CD14-positive monocyte (primary cell): Measurements from ENCODE around the gene TRIOBP. TPM values are rescaled to one million over a fixed set of nuclear protein-coding genes. Genes with fewer than 3 reads are reported as not detected.
A peak's percentile ranks its signal among the peaks of the same experiment; 100 is the strongest.

ENCODE experiments used
- DNase-seq, 3 donors: peaks; one replicate each; pipeline ENCODE4 v3.0.0-alpha.2; 2011 to 2022
- H2AFZ ChIP-seq: 2 replicates; pipeline ENCODE4 v1.6.0; 2012; ENCODE audit warnings: mild to moderate bottlenecking, low read depth, low read length, inconsistent platforms; ENCODE audit not compliant: insufficient read depth, poor library complexity, severe bottlenecking
- H3K27ac ChIP-seq, 2 donors: 1 replicate in 1 of 2; 2 replicates in 1 of 2; pipeline ENCODE4 v1.5.1; 2012 to 2013; ENCODE audit warnings: low read length in 2 of 2, control low read depth in 1 of 2, inconsistent platforms in 1 of 2, low read depth in 1 of 2, mild to moderate bottlenecking in 1 of 2
- H3K27me3 ChIP-seq, 2 donors: one replicate each; pipeline versions ENCODE4 v1.6.0 to v1.6.1; 2011 to 2013; ENCODE audit warnings: low read length in 2 of 2; ENCODE audit not compliant: control insufficient read depth in 2 of 2, insufficient read depth in 2 of 2
- H3K36me3 ChIP-seq, 2 donors: replicated peaks in 1 of 2; 1 replicate in 1 of 2; 2 replicates in 1 of 2; pipeline versions ENCODE4 v1.5.1 to v1.6.1; 2012 to 2013; ENCODE audit warnings: low read length in 2 of 2, control low read depth in 1 of 2, inconsistent platforms in 1 of 2, mild to moderate bottlenecking in 1 of 2; ENCODE audit not compliant: insufficient read depth in 2 of 2, control insufficient read depth in 1 of 2
- H3K4me1 ChIP-seq, 2 donors: 1 replicate in 1 of 2; 2 replicates in 1 of 2; pipeline versions ENCODE4 v1.5.1 to v1.6.1; 2012 to 2013; ENCODE audit warnings: low read length in 2 of 2, control low read depth in 1 of 2, inconsistent platforms in 1 of 2, mild to moderate bottlenecking in 1 of 2, moderate library complexity in 1 of 2; ENCODE audit not compliant: insufficient read depth in 2 of 2, control insufficient read depth in 1 of 2
- H3K4me2 ChIP-seq: replicated peaks from 2 replicates; pipeline ENCODE3; 2012; ENCODE audit warnings: low read length, moderate library complexity, mild to moderate bottlenecking; ENCODE audit not compliant: poor library complexity, severe bottlenecking; ENCODE audit errors: extremely low read depth
- H3K4me3 ChIP-seq, 3 experiments: fragments of 200-600 bp in 1 of 3; sonication (generic) in 1 of 3; replicated peaks in 1 of 3; 1 replicate in 2 of 3; 2 replicates in 1 of 3; pipeline ENCODE4 v1.5.1; 2011 to 2013; ENCODE audit warnings: low read length in 3 of 3, mild to moderate bottlenecking in 3 of 3, control low read depth in 2 of 3, low read depth in 2 of 3, inconsistent platforms in 1 of 3, moderate library complexity in 1 of 3
- H3K79me2 ChIP-seq: 2 replicates; pipeline ENCODE4 v1.6.0; 2012; ENCODE audit warnings: mild to moderate bottlenecking, control low read depth, inconsistent platforms, low read length, moderate library complexity; ENCODE audit not compliant: insufficient read depth
- H3K9ac ChIP-seq: 2 replicates; pipeline ENCODE4 v1.6.0; 2017; ENCODE audit warnings: low read length, mild to moderate bottlenecking; ENCODE audit not compliant: insufficient read depth, poor library complexity, severe bottlenecking
- H3K9me3 ChIP-seq, 2 donors: replicated peaks in 1 of 2; 1 replicate in 1 of 2; 2 replicates in 1 of 2; pipeline versions ENCODE4 v1.5.1 to v1.6.1; 2012 to 2013; ENCODE audit warnings: low read length in 2 of 2, control low read depth in 1 of 2; ENCODE audit not compliant: control insufficient read depth in 1 of 2, insufficient read depth in 1 of 2
- H4K20me1 ChIP-seq: 2 replicates; pipeline ENCODE4 v1.6.0; 2012; ENCODE audit warnings: mild to moderate bottlenecking, low read length, control low read depth, moderate library complexity; ENCODE audit not compliant: insufficient read depth
- H3K27ac Mint-ChIP-seq, 7 donors: one replicate each; pipeline ENCODE4 v1.8.0; 2020; ENCODE audit warnings: mild to moderate bottlenecking in 7 of 7, mixed read lengths in 7 of 7, moderate library complexity in 6 of 7, inconsistent platforms in 2 of 7
- H3K27me3 Mint-ChIP-seq, 3 donors: one replicate each; pipeline ENCODE4 v1.8.0; 2021 to 2022; ENCODE audit warnings: low read depth in 3 of 3, mild to moderate bottlenecking in 3 of 3, mixed read lengths in 3 of 3, moderate library complexity in 3 of 3, inconsistent platforms in 1 of 3
- H3K36me3 Mint-ChIP-seq, 2 donors: one replicate each; pipeline ENCODE4 v1.8.0; 2020; ENCODE audit warnings: mixed read lengths in 2 of 2, inconsistent platforms in 1 of 2, mild to moderate bottlenecking in 1 of 2
- H3K4me1 Mint-ChIP-seq: one replicate; pipeline ENCODE4 v1.8.0; 2020; ENCODE audit warnings: mild to moderate bottlenecking, mixed read lengths
- H3K4me3 Mint-ChIP-seq, 2 donors: one replicate each; pipeline ENCODE4 v1.8.0; 2020; ENCODE audit warnings: mild to moderate bottlenecking in 2 of 2, mixed read lengths in 2 of 2, moderate library complexity in 1 of 2
- H3K9me3 Mint-ChIP-seq, 7 donors: one replicate each; pipeline ENCODE4 v1.8.0; 2020 to 2022; ENCODE audit warnings: mixed read lengths in 7 of 7, mild to moderate bottlenecking in 6 of 7, moderate library complexity in 6 of 7, inconsistent platforms in 2 of 7
- WGBS: methylation state at CpG from one replicate; pipeline ENCODE4 v1.1.5; 2013; ENCODE audit warnings: missing lambda C conversion rate; ENCODE audit not compliant: insufficient coverage; 5-methylcytosine and 5-hydroxymethylcytosine counted together
- intact Hi-C, 2 donors: fragments of 100-400 bp; cut with micrococcal nuclease; formaldehyde crosslinking; loops; one replicate each; pipeline versions ENCODE4 v1.15.0 to v1.15.1; 2023
- polyA plus RNA-seq, 3 donors: library from polyadenylated mRNA; depleted of rRNA in 1 of 3; unstranded in 2 of 3; stranded (reverse) in 1 of 3; fragments of 300-500 nt in 2 of 3; fragments of >200 nt in 1 of 3; fragmentation: Illumina TruSeq in 2 of 3; gene quantifications; 1 replicate in 2 of 3; 2 replicates in 1 of 3; pipeline ENCODE4 v1.2.3, GENCODE V29; 2012 to 2021
- TF ChIP-seq, protein P1 (sequence below): fragments of 200-600 bp; IDR thresholded peaks from one replicate; pipeline ENCODE4 v1.8.0; 2022; ENCODE audit warnings: antibody characterized with exemption, mild to moderate bottlenecking

Gene TRIOBP
- polyA plus RNA-seq, 3 donors = 43.0 to 46.6 (median 44.7) TPM

DNA sequence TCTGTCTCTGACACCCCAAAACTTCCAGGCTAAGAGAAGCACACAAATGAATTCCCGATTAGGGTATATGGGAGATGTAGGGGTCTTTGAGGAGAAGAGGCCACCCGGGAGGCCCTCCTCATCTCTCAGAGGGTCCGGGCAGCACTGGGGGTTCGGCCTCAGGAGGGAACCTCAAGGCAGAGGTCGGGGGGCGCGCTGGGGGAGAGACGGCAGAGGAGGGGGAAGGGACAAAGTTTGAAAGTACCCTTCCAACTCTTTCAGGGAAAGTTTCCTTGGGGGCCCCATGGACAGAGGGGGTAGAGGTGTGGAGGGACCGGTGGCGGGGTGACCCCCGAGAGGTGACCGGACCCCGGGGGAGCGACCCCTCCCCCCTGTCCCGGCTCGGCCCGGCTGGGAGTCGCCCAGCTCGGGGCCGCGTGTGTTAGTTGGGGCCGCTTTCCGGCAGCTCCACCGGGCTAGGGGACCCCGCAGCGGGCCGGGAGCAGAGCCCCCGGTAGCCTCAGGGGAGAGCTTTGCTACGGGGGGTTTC, 107.6 kb downstream of the TRIOBP start:
- peaks cover 13% of the 10 kb centered on the region for H4K20me1 ChIP-seq
- intact Hi-C loops = loop anchor here in 1 of 2 donors (10.0 kb wide), 1 partner anchor 120 kb away; the partner anchor contains the start of gene NOL12
- peaks cover 0 to 5% of the 10 kb centered on the region in 2 donors for H3K9me3 ChIP-seq
- peak overlapping the region; percentile 89 for H3K4me2 ChIP-seq
- peak overlapping the region; percentile 74 for H3K9ac ChIP-seq
- H3K27me3 ChIP-seq = peaks cover 27 to 63% of the 10 kb centered on the region in 2 donors
- no peaks in the 10 kb centered on the region for H3K36me3 ChIP-seq
- H3K9me3 Mint-ChIP-seq = peaks cover 0 to 17% (median 7%) of the 10 kb centered on the region in 7 donors
- TF ChIP-seq, protein P1, sequence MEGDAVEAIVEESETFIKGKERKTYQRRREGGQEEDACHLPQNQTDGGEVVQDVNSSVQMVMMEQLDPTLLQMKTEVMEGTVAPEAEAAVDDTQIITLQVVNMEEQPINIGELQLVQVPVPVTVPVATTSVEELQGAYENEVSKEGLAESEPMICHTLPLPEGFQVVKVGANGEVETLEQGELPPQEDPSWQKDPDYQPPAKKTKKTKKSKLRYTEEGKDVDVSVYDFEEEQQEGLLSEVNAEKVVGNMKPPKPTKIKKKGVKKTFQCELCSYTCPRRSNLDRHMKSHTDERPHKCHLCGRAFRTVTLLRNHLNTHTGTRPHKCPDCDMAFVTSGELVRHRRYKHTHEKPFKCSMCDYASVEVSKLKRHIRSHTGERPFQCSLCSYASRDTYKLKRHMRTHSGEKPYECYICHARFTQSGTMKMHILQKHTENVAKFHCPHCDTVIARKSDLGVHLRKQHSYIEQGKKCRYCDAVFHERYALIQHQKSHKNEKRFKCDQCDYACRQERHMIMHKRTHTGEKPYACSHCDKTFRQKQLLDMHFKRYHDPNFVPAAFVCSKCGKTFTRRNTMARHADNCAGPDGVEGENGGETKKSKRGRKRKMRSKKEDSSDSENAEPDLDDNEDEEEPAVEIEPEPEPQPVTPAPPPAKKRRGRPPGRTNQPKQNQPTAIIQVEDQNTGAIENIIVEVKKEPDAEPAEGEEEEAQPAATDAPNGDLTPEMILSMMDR = no peak
- H3K4me1 Mint-ChIP-seq = peaks cover 54% of the 10 kb centered on the region
- peaks cover 11% of the 10 kb centered on the region for H3K79me2 ChIP-seq
- H3K4me1 ChIP-seq = peaks cover 60 to 70% of the 10 kb centered on the region in 2 donors
- H2AFZ ChIP-seq = peak overlapping the region; percentile 92
- 0% methylated on average over 22 of the region's 29 CpGs for WGBS
- no peak for DNase-seq
- no peak overlapping the region for H3K27ac ChIP-seq
- peak overlapping the region in 1 of 7 donors; percentile 70 for H3K27ac Mint-ChIP-seq
- H3K27me3 Mint-ChIP-seq = peaks cover 66 to 79% (median 70%) of the 10 kb centered on the region in 3 donors
- H3K4me3 Mint-ChIP-seq = peak overlapping the region; percentile 60 to 88
- H3K36me3 Mint-ChIP-seq = peaks cover 8 to 16% of the 10 kb centered on the region in 2 donors
- H3K4me3 ChIP-seq = peak overlapping the region; percentile 35 to 75 (median 39)

- H3K9me3 ChIP-seq = peaks cover 0 to 5% of the 10 kb centered on the region in 2 donors
- peak; percentile 65 to 72 (median 67) for DNase-seq
- Mint-ChIP-seq H3K4me1 (peaks cover 54% of the 10 kb centered on the region), H3K36me3 (peaks cover 8 to 16% of the 10 kb centered on the region in 2 donors), H3K27me3 (peaks cover 61 to 79% (median 67%) of the 10 kb centered on the region in 3 donors), H3K9me3 (peaks cover 0 to 17% (median 7%) of the 10 kb centered on the region in 7 donors), H3K27ac (peak overlapping the region; percentile 4 to 90 (median 59)), H3K4me3 (peak overlapping the region; percentile 87 to 96)
- H3K9ac ChIP-seq = peak overlapping the region; percentile 74
- peak overlapping the region; percentile 89 for H3K4me2 ChIP-seq
- H3K27ac ChIP-seq = peak overlapping the region; percentile 8 to 18
- H3K27me3 ChIP-seq = peaks cover 27 to 63% of the 10 kb centered on the region in 2 donors
- peaks cover 13% of the 10 kb centered on the region for H4K20me1 ChIP-seq
- H3K79me2 ChIP-seq = peaks cover 11% of the 10 kb centered on the region
- peak overlapping the region; percentile 42 to 75 (median 59) for H3K4me3 ChIP-seq
- 3% methylated on average over 84 of the region's 87 CpGs for WGBS
- TF ChIP-seq, protein P1 = no peak
- peaks cover 60 to 70% of the 10 kb centered on the region in 2 donors for H3K4me1 ChIP-seq
- H3K36me3 ChIP-seq = no peaks in the 10 kb centered on the region
- peak overlapping the region; percentile 92 for H2AFZ ChIP-seq
- intact Hi-C loops = loop anchor here in 1 of 2 donors (10.0 kb wide), 1 partner anchor 120 kb away; the partner anchor contains the start of gene NOL12
These were observed 108.3 kb downstream of the TRIOBP start for GRCh38 chr22:37804881-37805809.
